GM12878 (cell line): Measurements from ENCODE around the gene NEK11.

Experiments used
- ATF7 ChIP-seq: fragments of 450-650 bp; IDR thresholded peaks from 2 replicates; pipeline ENCODE4 v1.6.1; 2016; ENCODE audit warnings: low read depth, mild to moderate bottlenecking
- BCLAF1 ChIP-seq: fragments of 450-650 bp; IDR thresholded peaks from 2 replicates; pipeline ENCODE4 v1.6.1; 2017; ENCODE audit warnings: antibody characterized with exemption, mild to moderate bottlenecking, moderate library complexity
- CREB1 ChIP-seq: IDR thresholded peaks from 2 replicates; pipeline ENCODE4 v1.6.1; 2012; ENCODE audit warnings: low read depth, mild to moderate bottlenecking, inconsistent platforms
- CTCF ChIP-seq, 3 experiments: IDR thresholded peaks in 2 of 3; conservative IDR thresholded peaks in 1 of 3; 2 replicates each; pipeline ENCODE4 v1.5.1; 2011; ENCODE audit warnings: low read depth in 3 of 3, low read length in 3 of 3, mild to moderate bottlenecking in 3 of 3, control low read depth in 2 of 3, moderate library complexity in 2 of 3, inconsistent platforms in 1 of 3, mixed read lengths in 1 of 3; ENCODE audit not compliant: control insufficient read depth in 2 of 3, insufficient read depth in 1 of 3; ENCODE audit errors: extremely low read depth in 1 of 3
- GABPA ChIP-seq: IDR thresholded peaks from 2 replicates; pipeline ENCODE4 v1.6.1; 2014; ENCODE audit warnings: antibody characterized with exemption, low read depth, mild to moderate bottlenecking, inconsistent platforms
- KAT2A ChIP-seq: conservative IDR thresholded peaks from 2 replicates; pipeline ENCODE4 v1.6.1; 2011; ENCODE audit warnings: low read depth, low read length; ENCODE audit not compliant: control insufficient read depth
- MXI1 ChIP-seq: fragments of 150-350 bp; IDR thresholded peaks from 2 replicates; pipeline ENCODE4 v1.6.1; 2011; ENCODE audit warnings: low read depth, mild to moderate bottlenecking, inconsistent platforms, low read length, improper control_type of control experiment
- NFIC ChIP-seq: IDR thresholded peaks from 2 replicates; pipeline ENCODE4 v1.6.1; 2012; ENCODE audit warnings: low read depth, mild to moderate bottlenecking, inconsistent platforms, low read length, moderate library complexity
- POLR2AphosphoS2 ChIP-seq: IDR thresholded peaks from 2 replicates; pipeline ENCODE4 v1.6.1; 2011; ENCODE audit warnings: low read depth, mild to moderate bottlenecking, low read length, improper control_type of control experiment, moderate library complexity
- RBBP5 ChIP-seq: fragments of 200-600 bp; sonication (generic); conservative IDR thresholded peaks from 2 replicates; pipeline ENCODE4 v1.6.1; 2016

DNA sequence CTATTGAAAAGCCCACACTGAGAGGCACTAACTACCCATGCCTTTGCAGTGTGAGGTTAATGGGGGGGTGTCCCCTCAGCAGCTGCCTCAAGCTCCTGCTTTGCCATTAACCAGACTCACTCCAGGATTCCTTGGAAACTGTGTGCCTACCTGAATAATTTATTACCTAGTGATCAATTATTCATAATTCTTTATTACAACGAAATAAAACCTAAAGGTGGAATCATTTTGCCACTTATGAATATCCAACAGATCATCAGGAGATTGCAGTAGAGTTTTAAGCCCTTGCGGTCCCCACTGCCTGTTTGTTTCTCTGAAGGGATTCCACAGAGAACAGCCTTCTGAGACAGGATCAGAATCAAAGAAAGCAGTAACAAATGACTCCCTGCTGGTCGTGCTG, 23.3 kb downstream of the NEK11 start:
- TF ChIP-seq CTCF (IDR thresholded peaks at IDR 0.05 in 2 of 3, conservative IDR thresholded peaks at IDR 0.05 in 1 of 3; ENCODE audit: control insufficient read depth in 2 of 3, extremely low read depth in 1 of 3, insufficient read depth in 1 of 3, low read depth in 3 of 3, low read length in 3 of 3): no peak
- no peak for TF ChIP-seq KAT2A
- TF ChIP-seq BCLAF1: no peak
- TF ChIP-seq CREB1: no peak
- TF ChIP-seq NFIC: no peak
- no peak for TF ChIP-seq RBBP5
- TF ChIP-seq MXI1: no peak
- no peak for TF ChIP-seq GABPA
- TF ChIP-seq ATF7: no peak
- TF ChIP-seq POLR2AphosphoS2: no peak
